Natural killer cell treated with Interleukin-12 subunit alpha and Interleukin-12 subunit beta and Interleukin-15 and Interleukin-18, amount 100 ng/mL, for 72 hours (primary cell): ENCODE results near the gene P2RX1. TPM values are rescaled to one million over a fixed set of nuclear protein-coding genes. Genes with fewer than 3 reads are reported as not detected.

ENCODE experiments used
- ATAC-seq, 2 donors: fragments of 150-1000 bp; cut with Tn5 transposase in 1 of 2; sonication (Bioruptor Pico), chemical (Tn5 transposase) in 1 of 2; 2 replicates each; pipeline ENCODE4 v1.10.0; 2021
- DNase-seq: peaks from one replicate; pipeline ENCODE4 v3.0.0; 2022; ENCODE audit warnings: low spot score
- H3K27ac Mint-ChIP-seq, 2 donors: 1 replicate in 1 of 2; 2 replicates in 1 of 2; pipeline ENCODE4 v1.8.0; 2022; ENCODE audit warnings: mixed read lengths in 2 of 2, mild to moderate bottlenecking in 1 of 2, moderate library complexity in 1 of 2
- H3K27me3 Mint-ChIP-seq, 2 donors: 1 replicate in 1 of 2; 2 replicates in 1 of 2; pipeline ENCODE4 v1.8.0; 2022; ENCODE audit warnings: mixed read lengths in 2 of 2
- H3K36me3 Mint-ChIP-seq: one replicate; pipeline ENCODE4 v1.8.0; 2022; ENCODE audit warnings: mixed read lengths
- H3K4me1 Mint-ChIP-seq, 2 donors: 1 replicate in 1 of 2; 2 replicates in 1 of 2; pipeline ENCODE4 v1.8.0; 2022; ENCODE audit warnings: low read depth in 2 of 2, mixed read lengths in 2 of 2, mild to moderate bottlenecking in 1 of 2
- H3K4me3 Mint-ChIP-seq: one replicate; pipeline ENCODE4 v1.8.0; 2022; ENCODE audit warnings: mixed read lengths
- H3K9me3 Mint-ChIP-seq: 2 replicates; pipeline ENCODE4 v1.8.0; 2022; ENCODE audit warnings: mixed read lengths
- total RNA-seq, 2 donors: library from RNA; stranded (reverse); gene quantifications; one replicate each; pipeline ENCODE4 v1.2.3, GENCODE V29; 2022

P2RX1 gene
- total RNA-seq, 2 donors from 2014 or later, result 3.9 TPM

GRCh38 chr17:3912827-3913226 lies 3.4 kb downstream of the P2RX1 start:
- no peak for DNase-seq
- H3K9me3 Mint-ChIP-seq, result no peaks in the 10 kb centered on the region
- no peaks in the 10 kb centered on the region for H3K36me3 Mint-ChIP-seq
- peaks cover 30 to 40% of the 10 kb centered on the region in 2 donors for H3K4me1 Mint-ChIP-seq
- ATAC-seq, result no peak
- peaks cover 0 to 2% of the 10 kb centered on the region in 2 donors for H3K27me3 Mint-ChIP-seq
- H3K4me3 Mint-ChIP-seq, result no peak overlapping the region
- peak overlapping the region in 1 of 2 donors; percentile 27 for H3K27ac Mint-ChIP-seq

DNA sequence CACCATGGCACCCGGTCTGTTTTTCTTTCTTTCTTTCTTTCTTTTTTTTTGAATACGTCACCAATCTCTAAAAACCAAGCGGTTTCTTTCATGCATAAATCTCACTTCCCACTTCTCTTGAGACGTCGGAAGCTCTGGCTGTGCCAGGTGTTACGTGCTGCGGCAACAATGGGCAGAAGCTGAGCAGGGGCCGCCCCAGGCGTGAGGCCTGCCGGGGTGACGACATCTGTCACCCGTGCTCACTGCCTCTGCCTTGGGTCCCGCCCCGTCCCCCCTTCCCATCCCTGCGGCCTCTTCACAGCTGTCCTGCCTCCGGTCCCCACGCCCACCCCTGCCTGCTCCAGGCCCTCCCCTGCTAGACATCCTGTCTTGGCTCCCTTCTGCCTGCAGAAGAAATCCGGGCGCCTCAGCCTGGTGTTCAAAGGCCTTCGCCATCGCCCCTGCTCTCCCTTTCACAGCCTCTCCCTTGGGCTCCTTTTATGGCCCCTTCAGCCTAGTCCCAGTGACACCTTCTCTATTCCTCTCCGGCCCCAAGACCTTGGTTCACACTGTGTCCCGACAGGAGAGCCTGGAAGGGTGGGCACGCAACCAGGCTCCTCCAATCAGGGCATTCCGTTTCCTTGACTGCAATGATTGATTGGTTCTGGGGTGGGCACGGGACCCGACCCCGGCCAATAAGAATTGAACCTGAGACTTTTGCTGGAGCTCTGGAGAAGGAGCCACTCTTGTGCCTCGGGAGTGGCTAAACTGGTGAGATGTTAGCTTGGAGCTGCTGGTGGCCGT lies 4.8 kb downstream of the P2RX1 start:
- DNase-seq, result peak; percentile 77
- Mint-ChIP-seq H3K36me3 (no peaks in the 10 kb centered on the region), H3K9me3 (no peaks in the 10 kb centered on the region), H3K4me1 (peaks cover 25 to 32% of the 10 kb centered on the region in 2 donors), H3K27ac (peak overlapping the region in 1 of 2 donors; percentile 69), H3K27me3 (peaks cover 0 to 2% of the 10 kb centered on the region in 2 donors), H3K4me3 (peak overlapping the region; percentile 43)
- ATAC-seq, result peak; percentile 67 to 86

- no peaks in the 10 kb centered on the region for H3K9me3 Mint-ChIP-seq
- H3K27me3 Mint-ChIP-seq, result peaks cover 0 to 2% of the 10 kb centered on the region in 2 donors
- ATAC-seq, result no peak
- no peaks in the 10 kb centered on the region for H3K36me3 Mint-ChIP-seq
- H3K4me1 Mint-ChIP-seq, result peaks cover 19 to 27% of the 10 kb centered on the region in 2 donors
- peak overlapping the region in 1 of 2 donors; percentile 69 for H3K27ac Mint-ChIP-seq
- no peak for DNase-seq
- H3K4me3 Mint-ChIP-seq, result peak overlapping the region; percentile 43
Observed at GRCh38 chr17:3910420-3911270, 5.6 kb downstream of the P2RX1 start.

DNA sequence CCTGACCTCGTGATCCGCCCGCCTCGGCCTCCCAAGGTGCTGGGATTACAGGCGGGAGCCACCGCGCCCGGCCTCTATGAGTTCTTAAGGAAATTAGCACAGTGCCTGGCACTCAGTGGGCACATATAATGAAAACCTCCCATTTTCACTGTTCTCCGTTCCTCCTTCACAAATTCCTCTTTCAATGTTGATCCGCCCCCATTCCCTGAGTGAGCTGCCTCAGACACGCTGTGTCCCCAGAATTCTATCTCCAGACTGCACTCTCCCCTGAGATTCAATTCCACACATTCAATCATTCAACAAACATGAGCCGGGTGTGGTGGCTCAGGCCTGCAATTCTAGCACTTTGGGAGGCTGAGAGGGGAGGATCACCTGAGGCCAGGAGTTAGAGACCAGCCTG lies 7.0 kb downstream of the P2RX1 start:
- H3K4me1 Mint-ChIP-seq, result peaks cover 13 to 21% of the 10 kb centered on the region in 2 donors
- H3K4me3 Mint-ChIP-seq, result no peak overlapping the region
- DNase-seq (no peak), ATAC-seq (no peak)
- H3K36me3 Mint-ChIP-seq, result no peaks in the 10 kb centered on the region
- peaks cover 0 to 2% of the 10 kb centered on the region in 2 donors for H3K27me3 Mint-ChIP-seq
- H3K27ac Mint-ChIP-seq, result peak overlapping the region in 1 of 2 donors; percentile 60
- H3K9me3 Mint-ChIP-seq, result no peaks in the 10 kb centered on the region

- no peak for DNase-seq
- peaks cover 6 to 13% of the 10 kb centered on the region in 2 donors for H3K4me1 Mint-ChIP-seq
- no peak for ATAC-seq
- H3K9me3 Mint-ChIP-seq, result no peaks in the 10 kb centered on the region
- H3K27ac Mint-ChIP-seq, result no peak overlapping the region
- H3K36me3 Mint-ChIP-seq, result no peaks in the 10 kb centered on the region
- H3K4me3 Mint-ChIP-seq, result no peak overlapping the region
- H3K27me3 Mint-ChIP-seq, result no peaks in the 10 kb centered on the region
Observed at GRCh38 chr17:3907483-3908216, 8.6 kb downstream of the P2RX1 start.

GRCh38 chr17:3906881-3907280 lies 9.4 kb downstream of the P2RX1 start:
- Mint-ChIP-seq H3K4me3 (no peak overlapping the region), H3K4me1 (peaks cover 6 to 11% of the 10 kb centered on the region in 2 donors), H3K9me3 (no peaks in the 10 kb centered on the region), H3K36me3 (no peaks in the 10 kb centered on the region), H3K27me3 (no peaks in the 10 kb centered on the region), H3K27ac (no peak overlapping the region)
- ATAC-seq (no peak), DNase-seq (no peak)

DNA sequence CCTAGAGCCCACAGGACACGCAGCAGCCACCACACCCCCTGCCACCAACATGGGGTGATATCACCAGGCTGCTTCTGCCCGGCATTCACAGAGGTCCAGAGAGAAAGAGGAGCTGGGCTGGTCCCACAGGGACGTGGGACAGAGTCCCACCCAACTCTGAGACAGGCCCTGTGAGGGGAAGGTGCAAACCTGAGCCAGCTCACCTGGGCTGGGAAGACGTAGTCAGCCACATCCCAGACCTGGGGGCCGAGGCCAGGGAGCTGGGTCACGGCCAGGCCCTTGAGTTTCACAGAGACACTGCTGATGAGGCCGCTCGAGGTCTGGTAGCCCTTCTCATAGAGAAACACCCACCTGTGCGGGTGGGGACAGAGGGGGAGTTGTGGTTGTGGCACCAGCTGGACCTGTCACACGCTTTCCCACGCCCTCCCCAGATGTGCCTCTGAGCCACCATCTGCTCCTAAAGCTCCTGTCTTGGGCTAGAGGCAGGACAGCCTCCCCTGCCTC lies 11.2 kb downstream of the P2RX1 start:
- DNase-seq (no peak), ATAC-seq (no peak)
- Mint-ChIP-seq H3K27ac (no peak overlapping the region), H3K36me3 (no peaks in the 10 kb centered on the region), H3K9me3 (no peaks in the 10 kb centered on the region), H3K4me1 (no peaks in the 10 kb centered on the region), H3K27me3 (no peaks in the 10 kb centered on the region), H3K4me3 (no peak overlapping the region)

DNA sequence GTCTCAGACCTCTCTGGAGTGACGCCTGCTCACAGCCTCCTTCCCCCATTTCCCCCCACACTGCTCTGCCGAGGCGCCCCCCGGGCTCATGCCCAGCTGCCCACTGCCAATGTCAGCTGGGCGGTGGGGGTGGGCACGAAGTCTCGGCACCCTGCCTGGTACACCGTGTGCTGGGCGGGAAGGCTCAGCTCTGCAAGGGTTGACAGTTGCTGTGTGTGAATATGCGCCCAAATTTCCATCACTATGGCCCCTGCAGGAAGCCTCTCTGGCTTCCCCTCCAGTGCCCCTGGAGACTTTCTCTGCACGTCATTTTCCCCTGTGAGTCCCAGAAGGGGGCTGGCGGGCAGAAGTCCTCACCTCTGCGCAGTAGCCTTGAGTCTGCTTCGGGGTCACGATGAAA lies 11.8 kb downstream of the P2RX1 start:
- H3K4me3 Mint-ChIP-seq, result no peak overlapping the region
- ATAC-seq (peak in 1 of 2 donors; percentile 11), DNase-seq (no peak)
- H3K36me3 Mint-ChIP-seq, result no peaks in the 10 kb centered on the region
- no peak overlapping the region for H3K27ac Mint-ChIP-seq
- no peaks in the 10 kb centered on the region for H3K27me3 Mint-ChIP-seq
- no peaks in the 10 kb centered on the region for H3K4me1 Mint-ChIP-seq
- no peaks in the 10 kb centered on the region for H3K9me3 Mint-ChIP-seq

DNA sequence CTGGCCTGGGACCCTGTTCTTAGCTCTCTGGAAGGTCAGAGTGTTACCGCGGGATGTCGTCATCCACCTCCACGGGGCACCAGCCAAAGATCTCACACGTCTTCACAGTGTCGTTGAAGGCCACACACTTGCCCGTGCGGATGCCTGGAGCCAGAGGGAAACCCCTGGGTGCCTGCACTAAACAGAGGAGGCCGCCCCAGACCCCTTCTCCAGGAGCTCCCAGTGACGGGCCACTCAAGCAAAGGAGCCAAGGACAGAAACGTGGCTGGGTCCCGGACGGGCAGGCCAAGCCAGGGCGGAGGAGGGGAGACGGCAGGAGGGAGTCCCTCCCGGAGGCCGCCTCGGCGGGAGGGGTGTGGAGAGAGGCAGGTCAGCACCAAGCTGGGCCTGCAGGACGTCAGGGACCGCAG lies 12.4 kb downstream of the P2RX1 start:
- no peak overlapping the region for H3K4me3 Mint-ChIP-seq

GRCh38 chr17:3903051-3903825 lies 13.0 kb downstream of the P2RX1 start:
- no peaks in the 10 kb centered on the region for H3K27me3 Mint-ChIP-seq
- no peak overlapping the region for H3K4me3 Mint-ChIP-seq
- no peak for ATAC-seq
- no peak for DNase-seq
- no peaks in the 10 kb centered on the region for H3K36me3 Mint-ChIP-seq
- no peaks in the 10 kb centered on the region for H3K4me1 Mint-ChIP-seq
- H3K9me3 Mint-ChIP-seq, result no peaks in the 10 kb centered on the region
- no peak overlapping the region for H3K27ac Mint-ChIP-seq

More for the DNA sequence above, 12.4 kb downstream of the P2RX1 start:
- no peak overlapping the region for H3K27ac Mint-ChIP-seq
- no peaks in the 10 kb centered on the region for H3K9me3 Mint-ChIP-seq
- H3K27me3 Mint-ChIP-seq, result no peaks in the 10 kb centered on the region
- no peaks in the 10 kb centered on the region for H3K4me1 Mint-ChIP-seq
- ATAC-seq (no peak), DNase-seq (no peak)
- no peaks in the 10 kb centered on the region for H3K36me3 Mint-ChIP-seq

GRCh38 chr17:3900646-3901045 lies 15.6 kb downstream of the P2RX1 start:
- ATAC-seq (no peak), DNase-seq (no peak)
- Mint-ChIP-seq H3K9me3 (no peaks in the 10 kb centered on the region), H3K4me3 (no peak overlapping the region), H3K27me3 (no peaks in the 10 kb centered on the region), H3K36me3 (no peaks in the 10 kb centered on the region), H3K4me1 (no peaks in the 10 kb centered on the region), H3K27ac (peak overlapping the region in 1 of 2 donors; percentile 1)

DNA sequence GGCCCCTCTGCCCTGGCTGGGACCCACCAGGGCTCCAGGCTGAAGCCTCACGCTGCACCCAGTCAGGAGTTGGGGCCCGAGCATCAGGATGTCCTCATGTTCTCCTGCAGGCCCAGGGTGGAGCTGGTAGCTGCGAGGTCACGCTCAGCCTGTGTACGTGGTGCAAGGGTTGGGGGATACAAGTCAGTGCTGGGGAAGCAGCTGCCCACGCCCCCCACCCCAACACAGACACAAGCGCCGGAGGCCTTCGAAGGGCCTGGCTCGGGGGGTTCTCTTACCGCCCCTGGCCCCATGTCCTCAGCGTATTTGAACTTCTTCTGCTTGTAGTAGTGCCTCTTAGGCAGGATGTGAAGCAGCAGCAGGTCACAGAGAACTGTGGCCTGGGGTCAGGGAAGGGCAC lies 18.5 kb downstream of the P2RX1 start:
- Mint-ChIP-seq H3K36me3 (no peaks in the 10 kb centered on the region), H3K4me1 (peaks cover 8 to 12% of the 10 kb centered on the region in 2 donors), H3K27me3 (no peaks in the 10 kb centered on the region), H3K27ac (no peak overlapping the region), H3K4me3 (no peak overlapping the region), H3K9me3 (no peaks in the 10 kb centered on the region)
- ATAC-seq, result no peak
- no peak for DNase-seq

DNA sequence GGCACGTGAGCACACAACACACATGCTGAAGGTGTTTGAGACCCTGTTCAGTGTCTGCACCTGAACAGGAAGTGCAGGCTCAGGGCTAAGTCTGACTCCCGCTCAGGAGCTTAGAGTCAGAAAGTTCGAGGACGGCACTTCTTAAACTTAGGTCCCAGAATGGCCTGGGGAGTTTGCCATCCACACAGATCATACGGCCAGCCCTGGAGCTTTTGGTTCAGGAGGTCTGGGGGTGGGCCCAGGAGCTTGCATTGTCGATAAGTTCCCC lies 19.4 kb downstream of the P2RX1 start:
- Mint-ChIP-seq H3K4me1 (peaks cover 8 to 12% of the 10 kb centered on the region in 2 donors), H3K36me3 (no peaks in the 10 kb centered on the region), H3K27me3 (no peaks in the 10 kb centered on the region)

More for the DNA sequence above, 19.4 kb downstream of the P2RX1 start:
- DNase-seq (no peak), ATAC-seq (no peak)
- no peak overlapping the region for H3K27ac Mint-ChIP-seq
- H3K9me3 Mint-ChIP-seq, result no peaks in the 10 kb centered on the region
- H3K4me3 Mint-ChIP-seq, result no peak overlapping the region
